AG09309 (cell line): ENCODE measurements around the gene OLIG1.

Experiments used
- DNase-seq: peaks from one replicate; pipeline ENCODE4 v3.0.0-alpha.2; 2010; ENCODE audit warnings: low read depth
- H3K4me3 ChIP-seq: 2 replicates; pipeline ENCODE4 v1.5.1; 2011; ENCODE audit warnings: mild to moderate bottlenecking, low read depth, low read length, moderate library complexity; ENCODE audit not compliant: control insufficient read depth
- TF ChIP-seq, protein P1 (sequence below): IDR thresholded peaks from 2 replicates; pipeline ENCODE4 v1.5.1; 2011; ENCODE audit warnings: mild to moderate bottlenecking, low read depth, low read length, inconsistent platforms; ENCODE audit not compliant: insufficient read depth, control insufficient read depth; ENCODE audit errors: missing control alignments

OLIG1 gene

DNA sequence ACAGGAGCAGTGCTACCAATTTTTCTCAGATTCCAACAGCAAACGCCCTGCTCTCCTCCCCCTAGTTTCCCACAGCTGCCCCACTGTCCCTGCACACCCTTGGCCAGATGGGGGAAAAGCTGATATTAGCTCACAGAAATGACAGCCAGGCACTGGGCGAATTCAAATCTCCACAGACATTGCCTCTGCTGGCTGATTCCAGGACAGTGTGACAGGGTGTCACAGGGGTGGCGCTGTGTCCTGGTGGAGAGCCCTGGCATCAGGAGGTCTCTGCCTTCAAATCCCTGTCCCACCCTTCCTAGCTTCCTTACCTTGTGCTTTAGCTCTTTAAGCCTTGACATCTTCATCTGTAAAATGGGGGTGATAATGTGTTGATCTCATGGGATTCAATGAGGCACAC, 10.4 kb downstream of the OLIG1 start:
- TF ChIP-seq, protein P1, sequence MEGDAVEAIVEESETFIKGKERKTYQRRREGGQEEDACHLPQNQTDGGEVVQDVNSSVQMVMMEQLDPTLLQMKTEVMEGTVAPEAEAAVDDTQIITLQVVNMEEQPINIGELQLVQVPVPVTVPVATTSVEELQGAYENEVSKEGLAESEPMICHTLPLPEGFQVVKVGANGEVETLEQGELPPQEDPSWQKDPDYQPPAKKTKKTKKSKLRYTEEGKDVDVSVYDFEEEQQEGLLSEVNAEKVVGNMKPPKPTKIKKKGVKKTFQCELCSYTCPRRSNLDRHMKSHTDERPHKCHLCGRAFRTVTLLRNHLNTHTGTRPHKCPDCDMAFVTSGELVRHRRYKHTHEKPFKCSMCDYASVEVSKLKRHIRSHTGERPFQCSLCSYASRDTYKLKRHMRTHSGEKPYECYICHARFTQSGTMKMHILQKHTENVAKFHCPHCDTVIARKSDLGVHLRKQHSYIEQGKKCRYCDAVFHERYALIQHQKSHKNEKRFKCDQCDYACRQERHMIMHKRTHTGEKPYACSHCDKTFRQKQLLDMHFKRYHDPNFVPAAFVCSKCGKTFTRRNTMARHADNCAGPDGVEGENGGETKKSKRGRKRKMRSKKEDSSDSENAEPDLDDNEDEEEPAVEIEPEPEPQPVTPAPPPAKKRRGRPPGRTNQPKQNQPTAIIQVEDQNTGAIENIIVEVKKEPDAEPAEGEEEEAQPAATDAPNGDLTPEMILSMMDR, result no peak
- no peak for DNase-seq
- no peak overlapping the region for H3K4me3 ChIP-seq

- no peak overlapping the region for H3K4me3 ChIP-seq
- TF ChIP-seq, protein P1, result no peak
- DNase-seq, result no peak
Observed at GRCh38 chr21:33080776-33081175, 10.8 kb downstream of the OLIG1 start.

DNA sequence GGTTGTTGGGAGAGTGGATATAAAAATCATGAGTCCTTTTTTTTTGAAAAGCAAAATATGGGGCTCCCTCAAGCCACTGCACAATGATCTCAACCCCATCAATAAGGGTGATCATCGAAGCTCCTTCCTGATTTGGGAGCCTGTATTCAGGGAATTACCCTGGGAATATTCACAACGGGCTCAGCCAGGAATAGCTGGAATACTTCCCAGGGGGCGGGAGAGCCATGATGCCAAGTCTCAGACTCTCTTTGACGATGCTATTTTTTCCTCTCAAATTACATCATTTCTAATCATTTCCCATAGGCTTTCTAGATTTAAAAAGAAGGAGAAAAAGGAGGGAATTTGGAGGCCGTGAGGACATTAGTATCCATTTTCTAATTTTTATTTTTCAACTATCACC, 18.4 kb downstream of the OLIG1 start:
- DNase-seq, result no peak
- no peak overlapping the region for H3K4me3 ChIP-seq
- TF ChIP-seq, protein P1, result no peak

GRCh38 chr21:33089395-33090119, 19.6 kb downstream of the OLIG1 start:
- DNase-seq, result no peak
- no peak overlapping the region for H3K4me3 ChIP-seq
- TF ChIP-seq, protein P1, result no peak

GRCh38 chr21:33096426-33096825, 26.5 kb downstream of the OLIG1 start:
- TF ChIP-seq, protein P1, result no peak
- DNase-seq, result no peak

GRCh38 chr21:33099131-33099530, 29.2 kb downstream of the OLIG1 start:
- DNase-seq, result no peak
- TF ChIP-seq, protein P1, result no peak
- H3K4me3 ChIP-seq, result no peak overlapping the region

More at GRCh38 chr21:33096426-33096825, 26.5 kb downstream of the OLIG1 start:
- H3K4me3 ChIP-seq, result no peak overlapping the region
